Smooth muscle cell (in vitro differentiated cells): ENCODE data around the gene KIF4B. TPM values are rescaled to one million over a fixed set of nuclear protein-coding genes. Genes with fewer than 3 reads are reported as not detected.
"Not testable (repeated sequence)": the region's sequence is repeated elsewhere in the genome, so short reads cannot be mapped to it uniquely, and the experiment has no call there.

Experiments
- DNase-seq: peaks from one replicate; lab custom pipeline; 2025; ENCODE audit not compliant: unreplicated experiment; lab: John Stamatoyannopoulos, UW
- H2AFZ ChIP-seq: fragments of 200-600 bp; sonication (generic); 2 replicates; pipeline ENCODE4 v1.6.0; 2016; ENCODE audit warnings: antibody characterized with exemption, low read depth, mild to moderate bottlenecking
- H3F3A ChIP-seq: fragments of 200-600 bp; sonication (generic); 2 replicates; pipeline ENCODE4 v1.6.0; 2017; ENCODE audit warnings: antibody characterized with exemption, low read depth
- H3K27ac ChIP-seq: fragments of 200-600 bp; sonication (generic); 2 replicates; pipeline ENCODE4 v1.5.1; 2016; ENCODE audit warnings: low read depth, mild to moderate bottlenecking
- H3K27me3 ChIP-seq: fragments of 200-600 bp; sonication (generic); 2 replicates; pipeline ENCODE4 v1.6.1; 2016; ENCODE audit warnings: low read depth, mild to moderate bottlenecking
- H3K36me3 ChIP-seq: fragments of 200-600 bp; sonication (generic); 2 replicates; pipeline ENCODE4 v1.5.1; 2016; ENCODE audit warnings: low read depth
- H3K4me1 ChIP-seq: fragments of 200-600 bp; sonication (generic); 2 replicates; pipeline ENCODE4 v1.5.1; 2016; ENCODE audit warnings: low read depth
- H3K4me2 ChIP-seq: fragments of 200-600 bp; sonication (generic); 2 replicates; pipeline ENCODE4 v1.6.0; 2016; ENCODE audit warnings: mild to moderate bottlenecking
- H3K4me3 ChIP-seq: fragments of 200-600 bp; sonication (generic); 2 replicates; pipeline ENCODE4 v1.5.1; 2016; ENCODE audit warnings: mild to moderate bottlenecking
- H3K79me2 ChIP-seq: fragments of 200-600 bp; sonication (generic); 2 replicates; pipeline ENCODE4 v1.6.0; 2016; ENCODE audit warnings: low read depth, mild to moderate bottlenecking
- H3K9ac ChIP-seq: fragments of 200-600 bp; sonication (generic); 2 replicates; pipeline ENCODE4 v1.6.0; 2016; ENCODE audit warnings: low read depth
- H3K9me3 ChIP-seq: fragments of 200-600 bp; sonication (generic); replicated peaks from 2 replicates; pipeline ENCODE4 v1.5.1; 2016; ENCODE audit warnings: low read depth
- H4K20me1 ChIP-seq: fragments of 200-600 bp; sonication (generic); 2 replicates; pipeline ENCODE4 v1.6.0; 2016; ENCODE audit warnings: low read depth
- CTCF ChIP-seq: fragments of 200-600 bp; sonication (generic); IDR thresholded peaks from 2 replicates; pipeline ENCODE4 v1.5.1; 2017; ENCODE audit warnings: borderline replicate concordance, mild to moderate bottlenecking, antibody characterized with exemption; ENCODE audit not compliant: insufficient read depth, poor library complexity, severe bottlenecking
- WGBS: methylation state at CpG from one replicate; pipeline ENCODE4 v1.1.7; 2016; ENCODE audit warnings: low lambda C conversion rate; 5-methylcytosine and 5-hydroxymethylcytosine counted together
- polyA plus RNA-seq: library from polyadenylated mRNA; unstranded; fragments of >200 nt; fragmentation: Nextera tagmentation; extraction: Ambion mirVana; gene quantifications from 2 replicates; pipeline ENCODE4 v1.2.1, GENCODE V29; 2016
- total RNA-seq: library from RNA; depleted of rRNA; stranded (reverse); fragments of >200 nt; gene quantifications from 2 replicates; pipeline ENCODE4 v1.2.3, GENCODE V29; 2014

Gene KIF4B
- total and polyA plus RNA-seq, 2 experiments from 2014 or later: not detected

- Histone ChIP-seq H2AFZ (no peak overlapping the region), H3K4me1 (no peaks in the 10 kb centered on the region), H3K27ac (no peak overlapping the region), H3F3A (no peaks in the 10 kb centered on the region), H3K27me3 (no peaks in the 10 kb centered on the region), H3K4me3 (no peak overlapping the region), H3K36me3 (no peaks in the 10 kb centered on the region), H3K4me2 (no peak overlapping the region), H3K9ac (no peak overlapping the region), H3K9me3 (no peaks in the 10 kb centered on the region), H3K79me2 (no peaks in the 10 kb centered on the region), H4K20me1 (no peaks in the 10 kb centered on the region)
- no peak for TF ChIP-seq CTCF
- 94% methylated on average over 5 of the region's 5 CpGs for WGBS
- DNase-seq: no peak
These were observed 15.8 kb upstream of the KIF4B start for GRCh38 chr5:154997746-154998145.

GRCh38 chr5:154999865-155000264 lies 13.7 kb upstream of the KIF4B start:
- no peaks in the 10 kb centered on the region for H3K27me3 ChIP-seq
- WGBS: 91% methylated on average over 5 of the region's 5 CpGs
- no peaks in the 10 kb centered on the region for H3K79me2 ChIP-seq
- no peaks in the 10 kb centered on the region for H3F3A ChIP-seq
- H3K9me3 ChIP-seq: no peaks in the 10 kb centered on the region
- no peak overlapping the region for H3K4me2 ChIP-seq
- no peaks in the 10 kb centered on the region for H3K36me3 ChIP-seq
- no peak overlapping the region for H2AFZ ChIP-seq
- no peaks in the 10 kb centered on the region for H3K4me1 ChIP-seq
- TF ChIP-seq CTCF: no peak
- no peak overlapping the region for H3K27ac ChIP-seq
- no peak overlapping the region for H3K4me3 ChIP-seq
- no peak for DNase-seq
- no peak overlapping the region for H3K9ac ChIP-seq
- H4K20me1 ChIP-seq: no peaks in the 10 kb centered on the region

- Histone ChIP-seq H3K9ac (no peak overlapping the region), H3K36me3 (no peaks in the 10 kb centered on the region), H3K9me3 (no peaks in the 10 kb centered on the region), H4K20me1 (no peaks in the 10 kb centered on the region), H3K4me1 (no peaks in the 10 kb centered on the region), H3K4me3 (no peak overlapping the region), H3K27me3 (no peaks in the 10 kb centered on the region), H3K4me2 (no peak overlapping the region), H3K27ac (no peak overlapping the region), H2AFZ (no peak overlapping the region), H3F3A (no peaks in the 10 kb centered on the region), H3K79me2 (no peaks in the 10 kb centered on the region)
- WGBS: 93% methylated on average over 4 of the region's 4 CpGs
- no peak for DNase-seq
- TF ChIP-seq CTCF: no peak
These were observed 12.0 kb upstream of the KIF4B start for GRCh38 chr5:155001523-155001922.

GRCh38 chr5:155002722-155003121 lies 10.8 kb upstream of the KIF4B start:
- not testable (repeated sequence) for DNase-seq, H3K4me3 ChIP-seq, H3K4me1 ChIP-seq, H3K27me3 ChIP-seq, H4K20me1 ChIP-seq, H3K9me3 ChIP-seq, H3K36me3 ChIP-seq, H3K79me2 ChIP-seq, H3K4me2 ChIP-seq, H2AFZ ChIP-seq, H3K9ac ChIP-seq, H3K27ac ChIP-seq, H3F3A ChIP-seq
- 89% methylated on average over 4 of the region's 4 CpGs for WGBS
